Right atrium auricular region (tissue), 2 donors: Measurements from ENCODE around the gene HK3. TPM values are rescaled to one million over a fixed set of nuclear protein-coding genes. Genes with fewer than 3 reads are reported as not detected.
"Not testable (repeated sequence)": the region's sequence is repeated elsewhere in the genome, so short reads cannot be mapped to it uniquely, and the experiment has no call there.

ENCODE experiments used
- DNase-seq: peaks from one replicate; pipeline ENCODE4 v3.0.0-alpha.2; 2019; ENCODE audit warnings: low spot score
- H3K27ac ChIP-seq, 2 donors: fragments of 200-600 bp; sonication (generic); 1 replicate in 1 of 2; 2 replicates in 1 of 2; pipeline ENCODE4 v1.5.1; 2016 to 2019
- H3K27me3 ChIP-seq, 2 donors: fragments of 200-600 bp; sonication (generic); one replicate each; pipeline versions ENCODE4 v1.5.1 to v1.6.0; 2017 to 2019
- H3K36me3 ChIP-seq: fragments of 200-600 bp; sonication (generic); one replicate; pipeline ENCODE4 v1.5.1; 2016
- H3K4me1 ChIP-seq, 2 donors: fragments of 200-600 bp; sonication (generic); one replicate each; pipeline versions ENCODE4 v1.5.1 to v1.6.0; 2017 to 2019
- H3K4me3 ChIP-seq, 2 donors: fragments of 200-600 bp; sonication (generic); 1 replicate in 1 of 2; 2 replicates in 1 of 2; pipeline ENCODE4 v1.5.1; 2017 to 2019; ENCODE audit warnings: mild to moderate bottlenecking in 1 of 2, moderate library complexity in 1 of 2
- H3K9me3 ChIP-seq, 2 donors: fragments of 200-600 bp; sonication (generic); one replicate each; pipeline ENCODE4 v1.5.1; 2019
- CTCF ChIP-seq, 2 donors: fragments of 200-600 bp; sonication (generic); IDR thresholded peaks; one replicate each; pipeline ENCODE4 v1.5.1; 2019; ENCODE audit warnings: antibody characterized with exemption in 2 of 2
- total RNA-seq, 2 donors: library from RNA; depleted of rRNA; stranded (reverse); fragments of >200 nt; gene quantifications; one replicate each; pipeline ENCODE4 v1.1.0, GENCODE V29; 2016

Gene HK3
- total RNA-seq, 2 donors from 2014 or later, result 0.85 to 4.4 TPM

DNA sequence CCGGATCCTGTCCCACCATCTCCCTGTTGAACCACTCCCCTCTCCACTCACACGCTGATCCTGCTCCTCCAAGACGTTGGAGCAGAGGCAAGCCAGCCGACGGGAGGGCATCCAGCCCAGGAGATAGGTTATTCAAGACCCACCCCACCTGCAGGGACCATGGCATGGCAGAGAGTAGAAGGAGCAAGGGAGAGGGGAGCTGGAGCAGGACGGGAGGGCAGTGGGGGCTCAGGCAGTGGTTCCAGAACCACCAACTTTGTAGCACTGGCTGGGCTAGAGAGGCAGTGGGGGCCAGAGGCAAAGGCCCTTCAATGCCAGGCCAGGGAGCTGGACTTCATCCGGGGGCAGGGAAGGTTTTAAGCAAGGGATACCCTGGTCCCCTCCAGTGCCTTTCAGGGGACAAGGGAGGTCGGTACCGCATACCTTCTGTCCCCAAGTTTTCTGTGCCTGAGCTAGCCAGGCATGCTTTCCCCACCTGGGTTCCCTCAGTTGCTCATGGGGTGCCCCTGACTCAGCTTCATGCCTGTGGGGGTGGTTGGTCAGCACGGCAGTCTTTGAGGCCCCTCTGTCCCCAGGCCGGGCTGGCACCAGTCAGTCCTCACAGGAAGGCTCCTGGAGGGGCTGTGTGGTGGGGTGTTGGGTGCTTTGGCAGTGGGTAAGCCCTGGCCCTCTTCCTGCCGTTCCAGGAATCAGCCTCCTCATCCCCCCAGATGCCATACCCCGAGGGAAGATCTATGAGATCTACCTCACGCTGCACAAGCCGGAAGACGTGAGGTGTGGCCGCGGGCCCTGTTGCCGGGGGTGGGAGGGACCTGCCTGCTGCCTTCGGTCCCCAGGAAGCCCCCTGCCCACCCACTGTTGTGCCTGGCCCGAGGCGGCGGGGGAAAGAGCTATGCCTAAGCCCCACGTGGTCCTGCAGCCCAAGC is 22.4 kb downstream of the HK3 start:
- H3K4me1 ChIP-seq, result no peaks in the 10 kb centered on the region
- no peak overlapping the region for H3K27ac ChIP-seq
- no peak for DNase-seq
- H3K9me3 ChIP-seq, result no peaks in the 10 kb centered on the region
- no peaks in the 10 kb centered on the region for H3K27me3 ChIP-seq
- H3K4me3 ChIP-seq, result no peak overlapping the region
- H3K36me3 ChIP-seq, result no peaks in the 10 kb centered on the region
- TF ChIP-seq CTCF (IDR thresholded peaks at IDR 0.05), result no peak

- H3K4me1 ChIP-seq, result no peaks in the 10 kb centered on the region
- H3K27me3 ChIP-seq, result no peaks in the 10 kb centered on the region
- no peak overlapping the region for H3K4me3 ChIP-seq
- DNase-seq, result no peak
- TF ChIP-seq CTCF (IDR thresholded peaks at IDR 0.05), result no peak
- no peaks in the 10 kb centered on the region for H3K9me3 ChIP-seq
- H3K36me3 ChIP-seq, result no peaks in the 10 kb centered on the region
- no peak overlapping the region for H3K27ac ChIP-seq
Measured at GRCh38 chr5:176875783-176876505, 23.2 kb downstream of the HK3 start.

GRCh38 chr5:176875014-176875550 is 24.1 kb downstream of the HK3 start:
- TF ChIP-seq CTCF (IDR thresholded peaks at IDR 0.05), result no peak
- H3K27me3 ChIP-seq, result no peaks in the 10 kb centered on the region

GRCh38 chr5:176874198-176874780 is 24.9 kb downstream of the HK3 start:
- Histone ChIP-seq H3K4me1 (no peaks in the 10 kb centered on the region), H3K27me3 (no peaks in the 10 kb centered on the region), H3K36me3 (no peaks in the 10 kb centered on the region), H3K27ac (no peak overlapping the region), H3K4me3 (no peak overlapping the region), H3K9me3 (no peaks in the 10 kb centered on the region)
- no peak for DNase-seq
- no peak for TF ChIP-seq CTCF (IDR thresholded peaks at IDR 0.05)

More at GRCh38 chr5:176875014-176875550, 24.1 kb downstream of the HK3 start:
- H3K36me3 ChIP-seq, result no peaks in the 10 kb centered on the region
- H3K9me3 ChIP-seq, result no peaks in the 10 kb centered on the region
- DNase-seq, result no peak
- no peak overlapping the region for H3K27ac ChIP-seq
- H3K4me3 ChIP-seq, result no peak overlapping the region
- H3K4me1 ChIP-seq, result no peaks in the 10 kb centered on the region

DNA sequence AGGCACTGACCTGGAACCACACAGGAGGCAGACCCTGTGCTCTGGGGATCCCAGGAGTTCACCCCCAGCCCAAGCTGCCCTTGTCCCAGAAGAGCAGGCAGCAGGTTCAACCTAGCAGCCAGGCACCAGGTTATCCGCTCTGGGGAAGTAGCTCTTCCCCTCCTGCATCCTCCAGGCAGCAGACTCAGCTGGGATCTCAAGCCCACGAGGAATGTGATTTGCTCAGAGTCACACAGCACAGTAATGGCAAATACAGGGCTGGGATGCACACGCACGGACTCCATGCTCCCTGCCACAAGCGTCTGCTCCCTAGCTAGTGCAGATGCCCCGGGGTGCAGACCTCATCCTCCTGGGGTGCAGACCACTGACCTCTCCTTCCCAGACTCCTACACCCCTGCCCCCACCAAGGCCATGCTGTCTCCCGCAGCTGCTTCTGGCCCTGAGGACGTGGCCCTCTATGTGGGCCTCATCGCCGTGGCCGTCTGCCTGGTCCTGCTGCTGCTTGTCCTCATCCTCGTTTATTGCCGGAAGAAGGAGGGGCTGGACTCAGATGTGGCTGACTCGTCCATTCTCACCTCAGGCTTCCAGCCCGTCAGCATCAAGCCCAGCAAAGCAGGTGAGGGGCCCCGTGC is 25.5 kb downstream of the HK3 start:
- no peak overlapping the region for H3K27ac ChIP-seq
- no peaks in the 10 kb centered on the region for H3K4me1 ChIP-seq
- no peak overlapping the region for H3K4me3 ChIP-seq
- TF ChIP-seq CTCF (IDR thresholded peaks at IDR 0.05), result no peak
- no peaks in the 10 kb centered on the region for H3K9me3 ChIP-seq
- H3K27me3 ChIP-seq, result no peaks in the 10 kb centered on the region
- H3K36me3 ChIP-seq, result no peaks in the 10 kb centered on the region
- no peak for DNase-seq

GRCh38 chr5:176873011-176873410 is 26.1 kb downstream of the HK3 start:
- H3K4me1 ChIP-seq, H3K9me3 ChIP-seq, DNase-seq, H3K27ac ChIP-seq, H3K4me3 ChIP-seq, H3K36me3 ChIP-seq, H3K27me3 ChIP-seq: not testable (repeated sequence)

DNA sequence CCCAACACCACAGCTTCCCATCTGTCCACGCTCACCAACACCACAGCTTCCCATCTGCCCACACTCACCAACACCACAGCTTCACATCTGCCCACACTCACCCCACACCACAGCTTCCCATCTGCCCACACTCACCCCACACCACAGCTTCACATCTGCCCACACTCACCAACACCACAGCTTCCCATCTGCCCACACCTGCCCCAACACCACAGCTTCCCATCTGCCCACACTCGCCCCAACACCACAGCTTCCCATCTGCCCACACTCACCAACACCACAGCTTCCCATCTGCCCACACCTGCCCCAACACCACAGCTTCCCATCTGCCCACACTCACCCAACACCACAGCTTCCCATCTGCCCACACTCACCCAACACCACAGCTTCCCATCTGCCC is 26.6 kb downstream of the HK3 start:
- not testable (repeated sequence) for H3K4me1 ChIP-seq, H3K27ac ChIP-seq, DNase-seq, H3K4me3 ChIP-seq, H3K9me3 ChIP-seq, H3K27me3 ChIP-seq, H3K36me3 ChIP-seq

DNA sequence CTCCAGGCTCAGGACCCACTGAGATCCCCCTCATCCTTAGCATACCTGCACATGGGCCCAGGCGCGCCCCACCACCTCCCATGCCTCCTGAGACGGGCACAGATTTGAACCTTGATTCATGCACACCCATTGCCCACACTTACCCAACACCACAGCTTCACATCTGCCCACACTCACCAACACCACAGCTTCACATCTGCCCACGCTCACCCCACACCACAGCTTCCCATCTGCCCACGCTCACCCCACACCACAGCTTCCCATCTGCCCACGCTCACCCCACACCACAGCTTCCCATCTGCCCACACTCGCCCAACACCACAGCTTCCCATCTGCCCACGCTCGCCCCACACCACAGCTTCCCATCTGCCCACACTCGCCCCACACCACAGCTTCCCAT is 28.5 kb downstream of the HK3 start:
- DNase-seq, H3K27ac ChIP-seq, H3K4me3 ChIP-seq, H3K4me1 ChIP-seq, H3K9me3 ChIP-seq, H3K27me3 ChIP-seq, H3K36me3 ChIP-seq: not testable (repeated sequence)
